ENCODE data around the gene RHCE.
"Not testable (repeated sequence)": the region's sequence is repeated elsewhere in the genome, so short reads cannot be mapped to it uniquely, and the experiment has no call there.

The RHCE gene

GRCh38 chr1:25341746-25342145 lies 78.9 kb downstream of the RHCE start:
- no peak for DNase-seq

- no peak for DNase-seq
These were observed 81.6 kb downstream of the RHCE start for GRCh38 chr1:25338986-25339385.

GRCh38 chr1:25338188-25338981 lies 82.2 kb downstream of the RHCE start, which contains the start of gene TMEM50A:
Gene TMEM50A, plus strand, starts transcription at chr1:25338334. Its CDS starts 2,153 bp downstream, at chr1:25340487.
- DNase-seq: peak; percentile 88 to 93 (median 92)

GRCh38 chr1:25337483-25338187 lies 83.0 kb downstream of the RHCE start:
- peak in 1 of 3 donors; percentile 20 for DNase-seq

DNA sequence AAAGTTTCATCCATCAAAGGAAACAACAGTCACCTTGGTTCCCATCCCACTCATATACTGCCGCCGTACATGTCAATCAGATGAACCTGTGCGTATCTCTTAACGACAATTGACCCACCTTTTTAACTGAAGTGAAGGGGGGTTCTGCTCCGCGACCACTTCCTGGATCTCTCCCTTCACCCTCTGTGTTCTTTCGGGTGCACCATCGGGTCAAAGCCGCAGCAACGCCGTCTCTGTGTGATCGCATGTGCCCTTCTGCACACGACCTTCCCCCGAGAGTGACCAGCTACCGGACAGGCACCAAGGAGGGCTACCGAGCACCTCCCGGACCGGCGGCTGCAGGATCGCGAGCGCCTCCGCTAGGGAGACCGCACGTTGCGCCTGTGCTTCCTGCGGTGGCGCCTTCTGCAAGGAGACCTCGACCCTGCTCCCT lies 83.7 kb downstream of the RHCE start:
- not testable (repeated sequence) for DNase-seq

- DNase-seq: peak in 2 of 3 donors; percentile 50 to 76
These were observed 90.7 kb downstream of the RHCE start for GRCh38 chr1:25329950-25330349.

DNA sequence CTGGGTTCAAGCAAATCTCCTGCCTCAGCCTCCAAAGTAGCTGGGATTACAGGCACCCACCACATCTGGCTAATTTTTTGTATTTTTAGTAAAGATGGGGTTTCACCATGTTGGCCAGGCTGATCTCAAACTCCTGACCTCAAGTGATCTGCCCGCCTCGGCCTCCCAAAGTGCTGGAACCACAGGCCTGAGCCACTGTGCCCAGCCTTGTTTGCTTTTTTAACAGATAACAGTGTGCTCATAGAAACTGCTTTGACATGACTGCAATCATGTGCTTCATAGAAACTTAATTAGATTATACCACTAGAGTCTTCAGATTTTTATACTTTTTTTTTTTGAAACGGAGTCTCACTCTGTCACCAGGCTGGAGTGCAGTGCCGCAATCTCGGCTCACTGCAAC lies 91.3 kb downstream of the RHCE start:
- DNase-seq: not testable (repeated sequence)

- not testable (repeated sequence) for DNase-seq
These were observed 91.8 kb downstream of the RHCE start for GRCh38 chr1:25328791-25329185.

- not testable (repeated sequence) for DNase-seq
These were observed 92.5 kb downstream of the RHCE start for GRCh38 chr1:25327864-25328790.

DNA sequence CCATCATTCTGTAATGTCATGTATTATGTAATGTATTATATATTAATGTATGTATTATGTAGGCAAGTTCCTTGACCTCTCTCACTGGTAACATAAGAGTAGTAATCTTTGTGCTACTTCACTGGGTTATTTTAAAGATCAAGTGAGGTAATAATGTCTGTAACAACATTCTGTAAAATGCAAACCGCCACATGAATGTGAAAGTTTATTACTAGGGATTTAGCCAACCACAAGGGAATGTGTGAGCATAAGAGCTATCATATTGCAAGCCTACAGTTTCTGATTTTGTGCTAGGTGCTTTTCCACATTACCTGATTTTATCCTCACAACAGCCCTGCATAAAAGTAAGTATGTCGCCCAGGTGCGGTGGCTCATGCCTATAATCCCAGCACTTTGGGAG lies 96.2 kb downstream of the RHCE start:
- DNase-seq: not testable (repeated sequence)

DNA sequence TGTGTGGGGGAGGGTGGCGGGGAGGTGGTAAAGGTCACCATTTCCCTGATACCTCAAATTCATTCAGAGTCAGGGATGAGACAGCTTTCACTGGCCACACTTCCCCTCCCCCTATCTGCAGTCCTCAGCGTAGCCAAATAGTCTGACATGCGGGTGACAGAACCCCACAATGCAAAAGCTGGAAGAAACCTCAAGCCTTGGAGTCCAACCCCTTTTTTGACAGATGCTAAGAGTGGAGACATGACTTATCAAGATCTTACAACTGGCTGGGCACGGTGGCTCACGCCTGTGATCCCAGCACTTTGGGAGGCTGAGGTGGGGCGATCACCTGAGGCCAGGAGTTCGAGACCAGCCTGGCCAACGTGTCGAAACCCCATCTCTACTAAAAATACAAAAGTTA lies 98.5 kb downstream of the RHCE start:
- DNase-seq: not testable (repeated sequence)

DNA sequence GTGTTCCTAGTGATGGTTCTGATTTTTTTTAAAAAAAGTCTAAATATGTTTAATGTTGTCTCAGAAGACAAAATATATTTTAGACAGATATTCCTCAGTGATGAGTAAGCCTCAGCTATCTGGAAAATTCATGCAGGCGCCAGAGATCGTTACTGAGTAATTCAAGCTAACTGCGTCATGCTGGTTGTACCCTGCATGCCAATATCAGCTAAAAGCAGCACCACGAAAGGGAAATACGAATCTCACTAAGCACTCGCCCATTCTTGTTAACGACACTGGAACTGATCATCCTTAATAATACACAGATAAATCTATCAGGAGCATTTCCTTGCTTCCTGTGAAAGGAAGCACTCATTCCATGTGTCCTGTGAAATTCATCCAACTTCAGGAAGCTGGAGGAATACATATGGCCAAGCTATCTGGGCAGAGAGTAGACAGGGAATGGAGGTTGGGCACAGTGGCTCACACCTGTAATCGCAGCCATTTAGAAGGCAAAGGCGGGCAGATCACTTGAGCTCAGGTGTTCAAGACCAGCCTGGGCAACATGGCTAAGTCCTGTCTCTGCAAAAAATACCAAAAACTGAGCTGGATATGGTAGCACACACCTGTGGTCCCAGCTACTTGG lies 100.2 kb downstream of the RHCE start:
- DNase-seq: not testable (repeated sequence)

- DNase-seq: not testable (repeated sequence)
These were observed 107.7 kb downstream of the RHCE start for GRCh38 chr1:25312806-25313470.

All from suppressor macrophage treated with lipopolysaccharide for 1 hour (primary cell).